Measurements from ENCODE around the gene COA8.

COA8 gene

DNA sequence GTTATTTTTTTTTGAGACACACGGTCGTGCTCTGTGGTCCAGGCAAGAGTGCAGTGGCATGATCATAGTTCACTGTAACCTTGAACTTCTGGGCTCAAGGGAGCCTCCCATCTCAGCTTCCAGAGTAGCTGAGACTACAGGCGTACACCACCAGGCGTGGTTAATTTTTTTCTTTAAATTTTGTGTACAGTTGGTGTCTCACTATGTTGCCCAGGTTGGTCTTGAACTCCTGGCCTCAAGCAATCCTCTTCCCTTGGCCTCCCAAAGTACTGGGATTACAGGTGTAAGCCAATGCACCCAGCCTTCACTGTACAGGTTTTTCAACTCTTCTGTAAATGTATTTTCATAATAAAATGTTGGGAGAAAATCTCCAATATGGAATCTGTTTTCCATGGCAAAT lies 60.5 kb downstream of the COA8 start:
- DNase-seq (ENCODE audit: low read depth in 3 of 3), result no peak

DNA sequence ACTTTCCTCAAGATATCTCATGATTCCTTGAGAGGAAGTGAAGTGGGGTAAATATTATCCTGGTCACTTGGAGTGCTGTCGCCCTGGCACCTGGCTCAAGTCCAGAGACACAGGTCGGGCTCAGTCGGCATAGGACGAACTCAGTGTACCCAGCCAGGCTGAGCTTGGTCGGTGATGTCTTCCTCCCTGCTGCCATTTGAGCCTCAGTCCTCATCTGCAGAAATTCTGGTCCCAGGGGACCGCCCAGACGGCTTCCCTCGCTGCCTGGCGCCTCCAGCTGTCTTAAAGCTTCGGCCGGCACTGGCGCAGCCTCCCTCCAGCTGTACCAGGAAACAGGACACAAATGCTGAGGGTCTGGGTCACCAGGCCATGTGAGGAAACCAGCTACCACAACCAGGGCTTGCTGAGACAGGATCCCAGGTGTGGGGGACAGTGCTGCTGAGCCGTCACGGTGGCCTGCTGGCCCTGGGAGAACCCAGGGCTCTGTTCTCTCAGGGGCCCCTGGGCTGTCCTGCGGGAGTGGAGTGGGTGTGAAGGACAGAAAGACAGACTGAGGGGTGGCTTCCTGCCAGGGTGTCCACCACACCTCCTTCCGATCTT lies 61.2 kb downstream of the COA8 start:
- DNase-seq (ENCODE audit: low read depth in 3 of 3), result no peak

DNA sequence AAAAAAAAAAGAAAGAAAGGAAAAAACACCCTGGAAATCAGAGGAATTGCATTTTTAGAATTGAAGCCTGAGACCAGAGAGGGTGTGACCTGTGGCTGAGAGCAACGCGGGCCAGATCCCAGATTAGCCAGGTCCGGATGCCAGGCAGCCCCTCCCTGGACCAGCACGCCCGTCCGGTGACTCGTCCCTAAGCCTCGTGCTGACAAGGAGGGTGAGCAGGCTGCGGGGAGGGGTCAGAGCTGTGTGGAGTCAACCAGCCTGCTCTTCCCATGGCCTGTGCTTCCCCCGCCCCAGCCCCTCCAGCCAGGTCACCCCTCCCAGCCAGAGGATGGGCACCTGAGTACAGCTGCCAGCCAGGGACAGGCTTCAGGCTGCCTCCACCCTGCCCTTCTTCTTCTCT lies 62.1 kb downstream of the COA8 start:
- no peak for DNase-seq (ENCODE audit: low read depth in 3 of 3)

DNA sequence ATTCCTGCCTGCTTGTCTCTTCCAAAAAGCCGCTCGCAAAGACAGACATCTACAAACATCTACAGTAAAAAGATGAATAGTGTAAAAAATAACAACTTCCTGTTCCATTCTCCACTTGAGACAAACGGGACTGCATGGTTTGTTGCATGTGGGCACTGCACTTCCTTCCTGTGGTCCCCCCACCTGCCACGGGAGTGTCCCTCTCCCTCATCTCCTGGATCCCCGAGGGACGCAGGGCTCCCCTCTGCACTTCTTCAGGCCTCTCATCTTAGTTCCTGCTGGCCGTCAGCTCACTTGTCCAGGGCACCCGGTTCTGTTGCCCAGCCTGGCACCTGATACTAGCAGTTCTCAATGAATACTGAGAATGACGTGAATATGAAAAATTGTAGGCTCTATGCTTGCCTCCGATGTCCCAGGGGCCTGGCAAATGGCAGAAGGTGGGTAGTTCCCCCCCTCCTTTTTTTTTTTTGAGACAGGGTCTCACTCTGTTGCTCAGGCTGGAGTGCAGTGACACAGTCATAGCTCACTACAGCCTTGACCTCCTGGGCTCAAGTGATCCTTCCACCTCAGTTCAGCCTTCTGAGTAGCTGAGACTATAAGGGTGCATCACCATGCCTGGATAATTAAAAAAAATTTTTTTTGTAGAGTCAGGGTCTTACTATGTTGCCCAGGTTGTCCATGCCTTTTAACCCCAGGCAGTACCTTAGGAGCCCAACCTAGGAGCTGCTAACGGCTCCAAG lies 62.8 kb downstream of the COA8 start:
- DNase-seq (ENCODE audit: low read depth in 3 of 3), result no peak

DNA sequence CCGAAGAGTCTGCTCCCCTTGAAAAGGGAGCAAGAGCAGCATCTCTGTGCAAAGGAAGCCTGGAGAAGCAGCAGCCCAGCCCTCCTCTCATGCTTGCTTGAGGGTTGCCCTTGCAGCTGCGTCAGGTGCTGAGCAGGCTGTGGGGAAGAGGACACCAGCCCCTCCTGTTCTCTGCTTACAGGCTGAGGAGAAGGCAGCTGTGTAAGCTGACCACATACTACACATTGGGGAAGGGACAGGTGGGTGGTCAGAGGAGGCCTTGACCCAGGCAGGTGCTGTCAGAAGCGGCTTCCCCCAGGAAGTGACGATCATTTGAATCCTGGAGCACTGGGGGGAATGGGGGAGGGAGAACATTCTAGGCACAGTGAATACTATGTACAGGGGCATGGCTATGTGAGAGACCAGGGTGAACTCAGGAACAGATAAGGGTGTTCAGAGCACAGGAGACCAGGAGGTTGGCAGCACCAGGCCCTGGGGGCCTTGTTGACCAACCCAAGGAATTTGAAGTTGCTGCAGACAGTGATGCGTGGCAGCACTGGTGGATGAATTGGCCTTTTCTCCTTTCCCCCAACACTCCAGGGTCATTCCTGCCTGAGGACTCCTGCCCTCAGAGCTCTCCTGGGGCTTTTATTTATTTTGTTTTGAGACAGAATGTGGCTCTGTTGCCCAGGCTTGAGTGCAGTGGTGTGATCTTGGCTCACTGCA lies 63.5 kb downstream of the COA8 start:
- no peak for DNase-seq (ENCODE audit: low read depth in 3 of 3)

DNA sequence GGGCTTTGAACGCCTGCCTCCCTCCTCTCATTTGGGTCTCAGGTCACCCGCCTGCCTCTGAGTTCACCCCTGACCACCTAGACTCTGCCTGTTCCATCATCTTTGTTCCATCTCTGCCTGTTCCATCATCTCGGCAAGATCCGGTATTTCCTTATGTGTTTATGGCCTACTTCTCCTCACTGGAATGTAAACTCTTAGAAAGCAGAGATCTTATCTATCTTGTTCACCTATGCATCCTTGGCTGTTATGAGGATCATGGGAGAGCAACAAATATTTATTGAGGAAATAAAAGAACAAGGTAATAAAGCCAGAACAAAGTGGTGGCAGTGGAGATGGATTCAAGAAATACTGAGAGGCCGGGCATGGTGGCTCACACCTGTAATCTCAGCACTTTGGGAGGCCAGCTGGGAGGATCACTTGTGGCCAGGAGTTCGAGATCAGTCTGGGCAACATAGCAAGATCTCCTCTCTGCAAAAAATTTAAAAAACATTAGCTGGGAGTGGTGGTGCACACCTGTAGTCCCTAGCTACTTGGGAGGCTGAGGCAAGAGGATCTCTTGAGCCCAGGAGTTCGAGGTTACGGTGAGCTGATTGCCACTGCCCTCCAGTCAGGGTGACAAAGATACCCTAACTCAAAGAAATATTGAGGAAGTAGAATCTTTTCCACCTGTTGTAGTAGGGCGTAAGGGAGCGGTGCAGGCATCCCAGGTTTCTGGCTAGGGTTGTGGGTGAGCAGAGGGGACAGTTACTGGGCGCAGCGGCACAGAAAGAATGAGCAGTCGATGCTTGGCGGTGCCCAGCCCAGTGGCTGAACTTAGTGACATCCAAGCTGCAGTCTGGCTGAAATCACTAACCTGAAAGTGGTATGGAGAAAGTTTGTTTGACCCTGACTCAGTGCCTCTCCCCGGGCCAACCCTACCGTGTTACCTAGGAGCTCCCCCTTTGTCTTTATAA lies 64.6 kb downstream of the COA8 start:
- DNase-seq (ENCODE audit: low read depth in 3 of 3), result no peak

DNA sequence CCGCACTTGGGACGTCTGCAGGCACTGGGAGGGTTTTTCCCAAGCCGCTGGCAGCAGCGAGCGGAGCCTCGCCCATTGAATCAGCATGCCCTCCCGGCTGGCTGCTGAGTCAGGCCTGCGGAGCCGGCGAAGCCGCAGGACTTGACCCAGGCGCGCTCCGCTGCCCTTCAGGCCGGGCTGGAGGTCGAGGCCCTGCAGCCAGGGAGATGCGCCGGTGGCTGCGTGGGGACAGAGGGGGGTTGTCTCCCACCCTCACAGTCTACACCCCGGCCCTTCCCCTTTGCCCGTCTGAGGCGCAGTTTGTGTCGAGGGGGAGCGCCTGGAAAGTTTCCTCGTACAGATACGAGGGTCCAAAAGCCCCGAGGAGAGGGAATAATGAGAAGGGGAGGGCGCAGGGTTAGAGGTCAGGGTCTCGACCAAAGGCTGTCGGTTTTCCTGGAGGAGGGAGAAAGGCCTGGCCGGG lies 65.5 kb downstream of the COA8 start:
- DNase-seq (ENCODE audit: low read depth in 3 of 3), result no peak

DNA sequence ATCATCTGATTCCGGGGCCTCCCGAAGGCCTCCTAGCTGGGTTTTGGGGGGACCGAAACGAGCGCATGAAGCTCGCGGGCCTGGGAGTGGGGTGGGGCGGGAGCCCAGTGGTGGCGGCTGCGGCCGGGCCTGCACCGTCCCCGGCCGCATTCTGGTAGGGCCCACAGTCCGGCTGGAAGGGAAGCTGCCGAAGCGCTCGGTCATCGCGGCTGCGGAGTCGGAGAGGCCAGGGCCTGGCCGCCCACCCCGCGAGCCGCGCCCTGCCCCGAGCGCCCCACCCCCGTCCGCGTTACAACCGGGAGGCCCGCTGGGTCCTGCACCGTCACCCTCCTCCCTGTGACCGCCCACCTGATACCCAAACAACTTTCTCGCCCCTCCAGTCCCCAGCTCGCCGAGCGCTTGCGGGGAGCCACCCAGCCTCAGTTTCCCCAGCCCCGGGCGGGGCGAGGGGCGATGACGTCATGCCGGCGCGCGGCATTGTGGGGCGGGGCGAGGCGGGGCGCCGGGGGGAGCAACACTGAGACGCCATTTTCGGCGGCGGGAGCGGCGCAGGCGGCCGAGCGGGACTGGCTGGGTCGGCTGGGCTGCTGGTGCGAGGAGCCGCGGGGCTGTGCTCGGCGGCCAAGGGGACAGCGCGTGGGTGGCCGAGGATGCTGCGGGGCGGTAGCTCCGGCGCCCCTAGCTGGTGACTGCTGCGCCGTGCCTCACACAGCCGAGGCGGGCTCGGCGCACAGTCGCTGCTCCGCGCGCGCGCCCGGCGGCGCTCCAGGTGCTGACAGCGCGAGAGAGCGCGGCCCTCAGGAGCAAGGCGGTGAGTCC lies 66.1 kb downstream of the COA8 start, which contains the start of gene KLC1:
Gene KLC1 (plus strand): TSS at position 528 of the 819 bp plus-strand sequence. CDS start 25,354 bp downstream, outside the sequence.
- DNase-seq (ENCODE audit: low read depth in 3 of 3), result peak; percentile 63 to 86 (median 69)

DNA sequence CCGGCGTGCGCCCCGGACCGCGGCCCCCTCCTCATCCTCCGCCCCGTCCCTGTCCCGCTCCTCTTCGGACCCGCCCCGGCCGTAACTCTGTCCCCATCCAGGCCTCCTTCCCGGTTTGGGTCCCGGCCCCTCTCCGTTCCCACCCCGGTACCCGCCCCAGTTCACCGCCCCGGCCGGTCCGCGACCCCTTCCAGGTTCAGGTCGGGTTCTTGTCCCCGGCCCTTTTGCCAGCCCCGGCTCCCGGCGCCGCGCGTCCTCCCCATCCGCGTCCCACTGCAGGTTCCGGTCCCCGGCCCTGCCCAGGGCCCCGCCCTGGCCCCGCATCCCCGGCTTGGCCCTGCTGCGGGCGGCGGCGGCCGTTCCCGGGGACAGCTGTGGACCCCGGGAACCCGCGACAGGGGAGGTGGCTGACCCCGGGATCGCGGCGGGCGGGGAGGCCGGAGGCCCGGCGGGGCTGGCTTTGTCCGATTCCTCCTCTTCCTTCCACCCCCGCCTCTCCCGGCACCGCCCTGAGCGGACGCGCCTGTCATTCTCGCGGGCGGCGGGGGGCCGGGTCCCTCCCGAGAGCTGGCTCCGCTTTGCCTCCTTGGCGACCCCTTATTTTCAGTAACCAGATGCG lies 66.9 kb downstream of the COA8 start:
- DNase-seq (ENCODE audit: low read depth in 3 of 3), result peak in 2 of 3 donors; percentile 22 to 48

DNA sequence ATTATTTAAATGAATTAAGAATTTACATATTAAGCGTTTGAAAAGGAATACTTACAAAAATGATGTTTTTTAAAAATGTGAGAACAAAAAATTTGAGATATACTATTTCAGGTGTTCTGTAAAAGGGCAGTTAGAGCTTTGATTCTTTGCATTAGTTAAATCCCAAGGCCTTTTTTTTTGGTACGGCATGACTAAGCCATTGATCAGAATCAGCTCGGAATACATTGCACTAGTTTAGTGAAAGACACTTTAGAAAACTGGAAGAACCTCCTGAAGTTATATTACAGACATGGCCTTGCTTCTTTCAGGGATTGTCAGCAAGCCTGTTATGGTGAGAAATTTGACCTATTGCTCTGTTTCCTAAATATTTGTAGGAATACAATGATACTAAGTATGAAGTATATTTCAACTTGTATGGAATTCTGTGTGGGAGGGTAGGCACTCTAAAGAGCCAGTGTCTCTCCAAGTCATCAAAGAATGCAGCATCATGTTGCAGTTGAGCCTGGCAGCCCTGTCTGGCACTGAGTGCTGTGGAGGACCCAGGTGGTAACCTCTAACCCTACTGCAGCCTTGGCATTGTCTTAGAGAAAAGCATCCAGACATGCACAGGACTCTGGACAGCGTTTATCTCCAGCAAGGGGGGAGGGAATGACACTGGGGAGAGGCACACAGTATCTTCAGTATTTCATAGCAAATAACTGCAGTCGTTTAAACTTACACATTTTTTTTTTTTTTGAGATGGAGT lies 67.8 kb downstream of the COA8 start:
- DNase-seq (ENCODE audit: low read depth in 3 of 3), result no peak

DNA sequence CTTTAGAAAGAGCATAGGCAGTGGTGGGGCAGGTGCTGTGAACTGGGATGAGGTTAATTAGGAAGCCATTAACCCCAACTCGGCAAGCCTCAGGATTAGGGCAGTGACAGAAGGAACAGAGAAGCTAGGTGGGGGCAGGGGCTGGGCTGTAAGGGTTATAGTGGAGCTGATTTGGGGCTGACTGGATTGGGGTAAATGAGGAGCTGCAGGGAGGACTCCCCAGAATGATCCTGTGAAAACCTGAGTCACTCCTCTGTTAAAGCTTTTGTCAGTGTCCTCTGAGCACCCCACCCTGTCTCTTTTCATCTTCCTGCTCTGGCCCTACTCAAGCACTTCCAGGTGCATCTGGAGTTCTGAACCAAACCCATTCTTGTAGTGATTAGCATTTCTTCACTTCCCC lies 70.6 kb downstream of the COA8 start:
- no peak for DNase-seq (ENCODE audit: low read depth in 3 of 3)

DNA sequence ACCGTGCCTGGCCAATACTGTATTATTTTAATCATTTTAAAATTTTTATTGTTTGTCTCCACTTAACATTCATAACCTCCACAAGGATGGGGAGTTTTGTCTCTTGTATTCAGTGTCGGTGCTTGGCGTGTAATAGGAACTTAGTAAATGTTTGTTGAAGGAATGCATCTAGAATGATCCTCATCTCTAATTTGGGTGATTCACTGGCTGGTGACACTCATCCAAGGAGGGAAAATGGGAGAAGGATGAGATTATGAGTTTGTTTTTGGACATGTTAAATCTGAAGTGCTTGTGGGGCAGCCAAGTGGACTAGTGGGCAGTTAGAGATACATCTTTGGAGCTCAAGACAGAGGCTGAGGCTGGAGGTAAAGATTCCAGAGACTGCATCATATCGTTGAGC lies 71.4 kb downstream of the COA8 start:
- DNase-seq (ENCODE audit: low read depth in 3 of 3), result no peak

DNA sequence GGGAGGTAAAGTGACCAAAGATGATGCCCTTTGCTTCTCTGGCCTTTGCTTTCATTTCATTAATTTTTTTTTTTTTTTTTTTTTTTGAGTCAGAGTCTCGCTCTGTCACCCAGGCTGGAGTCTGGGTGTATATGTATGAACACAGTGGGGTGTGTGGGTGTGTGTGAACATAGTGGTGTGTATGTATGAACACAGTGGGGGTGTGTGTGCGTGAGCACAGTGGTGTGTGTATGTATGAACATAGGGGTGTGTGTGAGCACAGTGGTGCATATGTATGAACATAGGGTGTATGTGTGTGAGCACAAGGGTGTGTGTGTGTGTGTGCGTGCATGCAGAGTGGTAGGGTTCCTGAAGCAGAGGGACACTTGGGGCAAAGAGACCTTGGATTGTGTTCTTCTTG lies 75.8 kb downstream of the COA8 start:
- peak in 1 of 3 donors; percentile 2 for DNase-seq (ENCODE audit: low read depth in 3 of 3)
